Stimulated activated CD4-positive, alpha-beta T cell treated with anti-CD3 and anti-CD28 coated beads, Interleukin-1b, Interleukin-23, amount 100 ng/mL, for 1 hour (primary cell): ENCODE results near the gene USP24.

Experiments
- DNase-seq, 2 donors: peaks; one replicate each; pipeline ENCODE4 v3.0.0-alpha.2; 2020; ENCODE audit warnings: low read depth in 2 of 2

USP24 gene, protein sequence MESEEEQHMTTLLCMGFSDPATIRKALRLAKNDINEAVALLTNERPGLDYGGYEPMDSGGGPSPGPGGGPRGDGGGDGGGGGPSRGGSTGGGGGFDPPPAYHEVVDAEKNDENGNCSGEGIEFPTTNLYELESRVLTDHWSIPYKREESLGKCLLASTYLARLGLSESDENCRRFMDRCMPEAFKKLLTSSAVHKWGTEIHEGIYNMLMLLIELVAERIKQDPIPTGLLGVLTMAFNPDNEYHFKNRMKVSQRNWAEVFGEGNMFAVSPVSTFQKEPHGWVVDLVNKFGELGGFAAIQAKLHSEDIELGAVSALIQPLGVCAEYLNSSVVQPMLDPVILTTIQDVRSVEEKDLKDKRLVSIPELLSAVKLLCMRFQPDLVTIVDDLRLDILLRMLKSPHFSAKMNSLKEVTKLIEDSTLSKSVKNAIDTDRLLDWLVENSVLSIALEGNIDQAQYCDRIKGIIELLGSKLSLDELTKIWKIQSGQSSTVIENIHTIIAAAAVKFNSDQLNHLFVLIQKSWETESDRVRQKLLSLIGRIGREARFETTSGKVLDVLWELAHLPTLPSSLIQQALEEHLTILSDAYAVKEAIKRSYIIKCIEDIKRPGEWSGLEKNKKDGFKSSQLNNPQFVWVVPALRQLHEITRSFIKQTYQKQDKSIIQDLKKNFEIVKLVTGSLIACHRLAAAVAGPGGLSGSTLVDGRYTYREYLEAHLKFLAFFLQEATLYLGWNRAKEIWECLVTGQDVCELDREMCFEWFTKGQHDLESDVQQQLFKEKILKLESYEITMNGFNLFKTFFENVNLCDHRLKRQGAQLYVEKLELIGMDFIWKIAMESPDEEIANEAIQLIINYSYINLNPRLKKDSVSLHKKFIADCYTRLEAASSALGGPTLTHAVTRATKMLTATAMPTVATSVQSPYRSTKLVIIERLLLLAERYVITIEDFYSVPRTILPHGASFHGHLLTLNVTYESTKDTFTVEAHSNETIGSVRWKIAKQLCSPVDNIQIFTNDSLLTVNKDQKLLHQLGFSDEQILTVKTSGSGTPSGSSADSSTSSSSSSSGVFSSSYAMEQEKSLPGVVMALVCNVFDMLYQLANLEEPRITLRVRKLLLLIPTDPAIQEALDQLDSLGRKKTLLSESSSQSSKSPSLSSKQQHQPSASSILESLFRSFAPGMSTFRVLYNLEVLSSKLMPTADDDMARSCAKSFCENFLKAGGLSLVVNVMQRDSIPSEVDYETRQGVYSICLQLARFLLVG (N-terminal part only)

GRCh38 chr1:55215194-55216021, at the start of gene USP24:
TSS of gene USP24 (minus strand) at chr1:55215364. CDS start at chr1:55215113, 251 bp downstream.
- DNase-seq, result peak; percentile 57 to 60

- no peak for DNase-seq
Measured at GRCh38 chr1:55262822-55263221, 47.7 kb upstream of the USP24 start.

GRCh38 chr1:55259911-55260609, 44.9 kb upstream of the USP24 start:
- no peak for DNase-seq

DNA sequence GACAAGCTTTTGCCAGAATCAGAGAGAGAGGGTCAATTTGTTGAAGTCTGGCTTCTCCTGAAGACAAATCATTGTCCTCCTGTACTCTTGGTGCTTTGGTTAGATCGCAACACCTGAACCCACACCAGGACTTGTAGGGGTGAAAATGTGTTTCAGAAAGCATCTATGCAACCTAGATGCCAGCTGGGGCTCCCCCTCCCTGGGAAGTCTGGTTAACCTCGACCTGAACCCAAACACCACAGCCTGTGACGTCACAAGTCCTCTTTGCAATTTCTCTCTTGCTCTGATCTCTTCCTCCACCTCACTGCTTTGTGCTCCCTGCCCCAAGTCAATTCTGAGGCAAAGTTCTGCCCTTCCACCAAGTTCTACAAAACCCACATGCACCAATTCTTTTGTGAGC, 42.8 kb upstream of the USP24 start:
- DNase-seq, result peak in 1 of 2 donors; percentile 8

- no peak for DNase-seq
Measured at GRCh38 chr1:55255901-55256300, 40.7 kb upstream of the USP24 start.

GRCh38 chr1:55252942-55253589, 37.9 kb upstream of the USP24 start:
- DNase-seq, result no peak

DNA sequence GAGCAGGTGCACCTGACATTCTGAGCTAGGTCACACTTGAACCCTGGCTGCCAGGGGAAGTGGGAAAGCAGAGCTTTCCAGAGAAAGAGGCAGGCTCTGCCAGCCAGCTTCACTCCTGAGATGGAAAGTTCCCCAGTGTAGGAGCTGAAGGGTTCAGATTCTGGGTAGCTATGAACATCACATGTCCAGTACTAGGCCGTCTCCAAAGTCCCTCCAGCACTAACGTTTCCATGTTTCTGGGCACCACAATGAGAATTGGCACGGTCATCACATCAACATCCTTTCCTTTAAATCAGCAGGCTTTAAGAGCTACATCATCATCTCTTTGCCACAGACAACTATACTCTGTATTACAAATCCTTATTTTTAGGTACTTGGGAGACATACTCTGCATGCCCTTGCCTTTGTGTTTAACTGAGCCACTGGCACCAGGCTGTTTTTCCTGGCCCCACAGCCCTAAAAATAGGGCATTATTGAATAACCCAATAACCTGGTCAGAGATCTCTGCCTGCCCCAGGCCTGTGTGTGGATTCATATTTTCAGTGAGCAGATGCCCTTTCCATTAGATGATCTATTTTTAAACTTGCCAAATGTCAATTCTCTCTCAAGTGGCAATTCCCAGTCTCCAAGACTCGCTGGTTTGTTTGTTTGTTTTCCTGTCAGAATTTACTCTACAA, 35.4 kb upstream of the USP24 start:
- no peak for DNase-seq

- DNase-seq, result no peak
Measured at GRCh38 chr1:55249646-55250398, 34.7 kb upstream of the USP24 start.

GRCh38 chr1:55246896-55247295, 31.7 kb upstream of the USP24 start:
- no peak for DNase-seq

DNA sequence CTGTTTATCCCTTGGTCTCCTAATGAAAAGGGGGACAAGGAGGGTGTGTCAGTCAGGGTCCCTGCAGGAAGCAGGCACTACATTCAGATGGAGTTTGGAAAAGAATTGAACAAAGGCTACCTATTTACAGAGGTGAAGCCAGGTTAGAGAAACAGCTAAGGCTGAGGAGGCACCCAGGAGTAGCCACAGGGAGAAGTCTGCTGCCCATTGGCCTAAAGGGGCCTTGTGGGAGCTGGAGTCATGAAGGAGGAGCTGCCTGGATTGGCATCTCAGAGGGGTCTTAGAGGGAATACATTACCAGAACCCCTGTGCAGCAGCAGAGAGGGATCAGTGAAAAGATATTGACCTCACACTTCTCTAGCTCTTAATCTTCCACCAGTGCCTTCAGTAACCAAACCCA, 31.2 kb upstream of the USP24 start:
- DNase-seq, result no peak

GRCh38 chr1:55245781-55246180, 30.6 kb upstream of the USP24 start:
- DNase-seq, result no peak

DNA sequence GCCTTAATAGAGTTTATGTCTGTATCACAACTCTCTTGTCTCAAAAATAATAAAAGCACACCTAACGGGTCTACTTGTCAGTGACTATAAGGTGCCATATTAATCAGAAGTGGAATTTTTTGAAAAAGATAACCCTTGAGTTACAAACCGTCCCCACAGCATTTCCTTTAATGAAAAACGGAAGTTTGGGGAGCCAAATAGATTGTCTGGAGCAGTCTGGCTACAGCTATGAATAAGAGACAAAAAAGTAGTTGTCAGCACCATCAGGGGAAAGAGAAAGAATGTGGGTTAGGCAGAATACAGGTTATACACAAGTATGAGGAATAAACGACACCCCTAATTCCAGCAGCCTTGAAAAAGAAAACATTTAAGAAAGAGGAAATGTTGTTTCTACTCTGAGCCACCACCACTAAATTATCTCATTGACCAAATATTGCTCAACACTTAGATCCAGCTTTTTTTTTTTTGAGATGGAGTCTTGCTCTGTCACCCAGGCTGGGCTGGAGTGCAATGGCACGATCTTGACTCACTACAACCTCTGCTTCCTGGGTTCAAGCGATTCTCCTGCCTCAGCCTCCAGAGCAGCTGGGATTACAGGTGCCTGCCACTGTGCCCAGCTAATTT, 29.4 kb upstream of the USP24 start:
- no peak for DNase-seq

DNA sequence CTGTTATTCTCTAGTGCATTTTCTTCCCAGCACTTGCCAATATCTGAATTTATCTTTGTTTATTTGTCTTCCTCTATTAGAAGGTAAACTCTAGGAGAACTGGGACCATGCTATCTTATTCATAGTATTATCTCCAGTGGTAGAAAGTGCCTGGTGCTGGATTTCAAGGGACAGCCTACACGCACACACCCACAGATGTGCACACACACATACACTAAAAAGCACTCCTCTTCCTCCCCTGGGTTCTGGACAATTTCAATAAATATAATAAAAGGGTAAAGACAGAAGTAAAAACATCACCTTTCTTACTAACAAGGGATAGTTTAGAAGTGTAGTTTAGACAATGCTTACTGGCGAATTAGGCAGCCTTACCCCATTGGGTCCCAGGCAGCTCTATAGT, 28.5 kb upstream of the USP24 start:
- no peak for DNase-seq

GRCh38 chr1:55239548-55239947, 24.4 kb upstream of the USP24 start:
- no peak for DNase-seq

GRCh38 chr1:55235722-55236121, 20.6 kb upstream of the USP24 start:
- DNase-seq, result no peak

DNA sequence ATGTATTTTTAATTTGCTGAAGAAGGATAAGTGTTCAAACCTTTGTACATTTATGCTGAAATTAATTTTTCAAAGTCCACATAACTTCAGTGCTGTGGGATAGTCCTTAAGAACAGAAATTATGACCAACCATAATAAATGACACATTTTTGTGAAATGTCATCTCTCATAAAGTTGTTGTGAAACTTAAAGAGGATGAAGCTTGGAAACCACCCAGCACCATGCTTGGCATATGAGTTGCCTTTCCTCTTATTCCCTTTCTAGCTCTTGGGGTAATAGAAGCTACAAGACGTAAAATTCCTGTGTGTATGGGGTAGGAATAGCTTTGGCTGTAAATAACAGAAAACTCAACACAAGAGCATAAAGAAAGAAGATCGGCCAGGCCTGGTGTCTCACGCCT, 18.9 kb upstream of the USP24 start:
- no peak for DNase-seq

DNA sequence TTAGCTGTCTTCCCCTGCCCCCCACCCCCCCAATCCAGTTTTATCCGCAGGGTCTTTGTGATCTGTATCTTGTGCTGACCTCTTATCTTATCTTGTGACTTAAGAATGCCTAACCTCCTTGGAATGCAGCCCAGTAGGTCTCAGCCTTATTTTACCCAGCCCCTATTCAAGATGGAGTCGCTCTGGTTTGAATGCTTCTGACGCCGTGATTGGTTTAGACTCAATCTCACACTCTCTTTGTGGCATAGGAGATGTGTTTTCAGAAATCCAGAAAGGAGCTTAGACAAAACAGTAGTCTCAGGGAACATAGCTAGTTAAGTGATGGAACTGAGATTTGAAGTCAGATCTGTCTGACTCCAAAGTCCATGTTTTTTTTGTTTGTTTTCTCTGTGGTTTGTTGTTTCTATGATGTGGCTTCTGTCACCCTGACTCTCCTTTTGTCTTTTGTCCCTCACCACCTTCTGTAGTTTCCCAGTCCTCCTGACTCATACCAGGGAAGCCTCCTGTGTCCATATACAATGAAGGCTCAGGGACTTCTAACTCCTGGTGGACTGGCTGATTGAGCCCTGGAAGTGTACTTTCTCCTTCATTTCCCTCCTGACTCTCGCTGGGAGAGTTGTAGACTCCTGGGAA, 18.1 kb upstream of the USP24 start:
- no peak for DNase-seq
